K562 (cell line): ENCODE measurements around the gene UTP11. TPM values are rescaled to one million over a fixed set of nuclear protein-coding genes. Genes with fewer than 3 reads are reported as not detected.

ENCODE experiments used
- COPS2 ChIP-seq: fragments of 450-650 bp; conservative IDR thresholded peaks from 2 replicates; pipeline ENCODE4 v1.6.1; 2016; ENCODE audit warnings: mild to moderate bottlenecking, moderate library complexity
- FIP1L1 ChIP-seq: fragments of 200-400 bp; formaldehyde crosslinking; IDR thresholded peaks from 2 replicates; pipeline ENCODE4 v1.6.1; 2018; ENCODE audit warnings: mild to moderate bottlenecking, low read depth, low read length; ENCODE audit not compliant: poor library complexity, severe bottlenecking
- FOXK2 ChIP-seq, 2 experiments: fragments of 450-650 bp; IDR thresholded peaks in 1 of 2; conservative IDR thresholded peaks in 1 of 2; 2 replicates each; pipeline ENCODE4 v1.6.1; 2016; ENCODE audit warnings: low read depth in 2 of 2, mild to moderate bottlenecking in 1 of 2
- KDM5B ChIP-seq: fragments of 200-600 bp; sonication (generic); IDR thresholded peaks from 2 replicates; pipeline ENCODE4 v1.6.1; 2012; ENCODE audit warnings: low read depth, mild to moderate bottlenecking, moderate library complexity, low read length, control low read depth, inconsistent platforms; ENCODE audit not compliant: insufficient replicate concordance
- MAFK ChIP-seq: IDR thresholded peaks from 2 replicates; pipeline ENCODE4 v1.6.1; 2011; ENCODE audit warnings: low read length, improper control_type of control experiment
- MCM7 ChIP-seq, 2 experiments: fragments of 450-650 bp; IDR thresholded peaks; 2 replicates each; pipeline ENCODE4 v1.6.1; 2016 to 2018
- NR4A1 ChIP-seq, 2 experiments: fragments of 250-450 bp in 1 of 2; fragments of 450-650 bp in 1 of 2; sonication (Bioruptor Pico) in 1 of 2; IDR thresholded peaks; 2 replicates each; pipeline versions ENCODE4 v1.4.0 to v1.6.1; 2016 to 2020; ENCODE audit warnings: mild to moderate bottlenecking in 2 of 2, missing compliant biosample characterization in 1 of 2, missing genetic modification characterization in 1 of 2, moderate library complexity in 1 of 2
- RFX5 ChIP-seq: IDR thresholded peaks from 2 replicates; pipeline ENCODE4 v1.6.1; 2011; ENCODE audit warnings: low read depth, mild to moderate bottlenecking, improper control_type of control experiment, low read length
- RFX7 ChIP-seq: fragments of 250-450 bp; sonication (Bioruptor Pico); IDR thresholded peaks from 2 replicates; pipeline ENCODE4 v1.5.1; 2021; ENCODE audit warnings: mild to moderate bottlenecking
- TARDBP ChIP-seq: fragments of 450-650 bp; IDR thresholded peaks from 2 replicates; pipeline ENCODE4 v1.6.1; 2016
- TBL1XR1 ChIP-seq, 2 experiments: IDR thresholded peaks; 2 replicates each; pipeline ENCODE4 v1.6.1; 2012; ENCODE audit warnings: improper control_type of control experiment in 2 of 2, low read length in 2 of 2, mild to moderate bottlenecking in 1 of 2
- ZBED1 ChIP-seq: IDR thresholded peaks from 2 replicates; pipeline ENCODE4 v1.6.1; 2014
- ZNF644 ChIP-seq: fragments of 200-800 bp; sonication (Bioruptor generic); IDR thresholded peaks from 2 replicates; pipeline ENCODE4 v1.6.1; 2016; ENCODE audit warnings: low read depth, missing genetic modification characterization, missing compliant biosample characterization
- ZNF695 ChIP-seq: fragments of 450-650 bp; formaldehyde crosslinking; IDR thresholded peaks from 2 replicates; pipeline ENCODE4 v1.4.0; 2020; ENCODE audit warnings: mild to moderate bottlenecking, moderate library complexity
- ZNF778 ChIP-seq: fragments of 450-650 bp; formaldehyde crosslinking; IDR thresholded peaks from 2 replicates; pipeline ENCODE4 v1.4.0; 2020; ENCODE audit warnings: mild to moderate bottlenecking, moderate library complexity
- polyA plus RNA-seq, 8 experiments: library from polyadenylated mRNA; depleted of rRNA in 4 of 8; stranded (reverse) in 5 of 8; unstranded in 3 of 8; fragments of >200 nt; fragmentation: Nextera tagmentation in 2 of 8; fragmentation: Illumina TruSeq in 1 of 8; extraction: Ambion mirVana in 2 of 8; extraction: Trizol in 1 of 8; gene quantifications; 2 replicates each; pipeline versions ENCODE4 v1.2.1 to v1.2.3, GENCODE V29; 2011 to 2014; ENCODE audit warnings: inconsistent platforms in 1 of 8, missing spikeins in 1 of 8
- total RNA-seq, 7 experiments: library from RNA; depleted of rRNA in 6 of 7; stranded (reverse); fragments of >200 nt in 6 of 7; fragmentation: Illumina TruSeq in 2 of 7; extraction: Trizol in 2 of 7; gene quantifications; 2 replicates each; pipeline versions ENCODE4 v1.2.1 to v1.2.3, GENCODE V29; 2011 to 2021; ENCODE audit warnings: low replicate concordance in 1 of 7
- TF ChIP-seq, protein P1 (sequence below): fragments of 450-650 bp; IDR thresholded peaks from 2 replicates; pipeline ENCODE4 v1.6.1; 2016; ENCODE audit warnings: mild to moderate bottlenecking, moderate library complexity

UTP11 gene
- total and polyA plus RNA-seq, 9 of the 15 experiments (the other 6 are each of a cell fraction or from before 2014, with no cell fraction given), result 91.1 to 378 (median 221) TPM

DNA sequence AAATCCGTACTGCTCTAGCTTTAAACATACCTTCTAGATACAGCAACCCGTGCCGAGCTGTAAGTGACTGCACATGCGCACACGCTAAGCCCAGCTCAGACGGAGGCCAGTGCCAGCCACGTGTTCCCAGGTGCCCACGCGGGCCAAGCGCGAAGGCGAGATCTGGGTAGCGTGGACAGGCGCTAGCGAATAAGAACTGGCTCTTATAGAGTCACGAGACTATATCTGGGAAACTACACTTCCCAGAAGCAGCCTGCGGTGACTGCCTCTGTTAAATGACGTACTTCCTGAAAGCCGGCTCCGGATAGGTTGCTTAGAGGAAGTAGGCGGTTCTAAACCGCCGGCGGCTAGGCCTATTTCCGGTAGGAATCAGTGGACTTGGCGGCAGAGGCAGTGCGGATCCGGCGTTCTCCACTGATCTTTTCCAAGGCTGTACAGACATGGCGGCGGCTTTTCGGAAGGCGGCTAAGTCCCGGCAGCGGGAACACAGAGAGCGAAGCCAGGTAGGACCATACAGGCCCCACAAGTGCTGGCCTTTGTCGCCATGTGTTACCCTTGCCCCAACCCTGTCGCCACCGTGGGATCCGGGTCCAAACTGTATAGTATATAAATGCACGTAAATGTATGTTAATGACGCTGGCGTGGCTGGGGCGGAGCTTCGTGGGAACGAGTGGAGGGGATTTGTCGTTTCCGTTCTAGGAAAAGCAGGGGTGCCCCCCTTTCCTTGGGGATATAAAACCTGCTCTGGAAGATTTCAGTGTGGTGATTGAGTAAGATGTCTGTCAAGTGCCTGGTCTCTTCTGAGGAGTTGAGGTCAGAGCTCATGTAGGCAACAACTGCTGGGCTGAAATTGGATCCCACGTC, at the start of gene UTP11 (continued):
- TF ChIP-seq, protein P1, sequence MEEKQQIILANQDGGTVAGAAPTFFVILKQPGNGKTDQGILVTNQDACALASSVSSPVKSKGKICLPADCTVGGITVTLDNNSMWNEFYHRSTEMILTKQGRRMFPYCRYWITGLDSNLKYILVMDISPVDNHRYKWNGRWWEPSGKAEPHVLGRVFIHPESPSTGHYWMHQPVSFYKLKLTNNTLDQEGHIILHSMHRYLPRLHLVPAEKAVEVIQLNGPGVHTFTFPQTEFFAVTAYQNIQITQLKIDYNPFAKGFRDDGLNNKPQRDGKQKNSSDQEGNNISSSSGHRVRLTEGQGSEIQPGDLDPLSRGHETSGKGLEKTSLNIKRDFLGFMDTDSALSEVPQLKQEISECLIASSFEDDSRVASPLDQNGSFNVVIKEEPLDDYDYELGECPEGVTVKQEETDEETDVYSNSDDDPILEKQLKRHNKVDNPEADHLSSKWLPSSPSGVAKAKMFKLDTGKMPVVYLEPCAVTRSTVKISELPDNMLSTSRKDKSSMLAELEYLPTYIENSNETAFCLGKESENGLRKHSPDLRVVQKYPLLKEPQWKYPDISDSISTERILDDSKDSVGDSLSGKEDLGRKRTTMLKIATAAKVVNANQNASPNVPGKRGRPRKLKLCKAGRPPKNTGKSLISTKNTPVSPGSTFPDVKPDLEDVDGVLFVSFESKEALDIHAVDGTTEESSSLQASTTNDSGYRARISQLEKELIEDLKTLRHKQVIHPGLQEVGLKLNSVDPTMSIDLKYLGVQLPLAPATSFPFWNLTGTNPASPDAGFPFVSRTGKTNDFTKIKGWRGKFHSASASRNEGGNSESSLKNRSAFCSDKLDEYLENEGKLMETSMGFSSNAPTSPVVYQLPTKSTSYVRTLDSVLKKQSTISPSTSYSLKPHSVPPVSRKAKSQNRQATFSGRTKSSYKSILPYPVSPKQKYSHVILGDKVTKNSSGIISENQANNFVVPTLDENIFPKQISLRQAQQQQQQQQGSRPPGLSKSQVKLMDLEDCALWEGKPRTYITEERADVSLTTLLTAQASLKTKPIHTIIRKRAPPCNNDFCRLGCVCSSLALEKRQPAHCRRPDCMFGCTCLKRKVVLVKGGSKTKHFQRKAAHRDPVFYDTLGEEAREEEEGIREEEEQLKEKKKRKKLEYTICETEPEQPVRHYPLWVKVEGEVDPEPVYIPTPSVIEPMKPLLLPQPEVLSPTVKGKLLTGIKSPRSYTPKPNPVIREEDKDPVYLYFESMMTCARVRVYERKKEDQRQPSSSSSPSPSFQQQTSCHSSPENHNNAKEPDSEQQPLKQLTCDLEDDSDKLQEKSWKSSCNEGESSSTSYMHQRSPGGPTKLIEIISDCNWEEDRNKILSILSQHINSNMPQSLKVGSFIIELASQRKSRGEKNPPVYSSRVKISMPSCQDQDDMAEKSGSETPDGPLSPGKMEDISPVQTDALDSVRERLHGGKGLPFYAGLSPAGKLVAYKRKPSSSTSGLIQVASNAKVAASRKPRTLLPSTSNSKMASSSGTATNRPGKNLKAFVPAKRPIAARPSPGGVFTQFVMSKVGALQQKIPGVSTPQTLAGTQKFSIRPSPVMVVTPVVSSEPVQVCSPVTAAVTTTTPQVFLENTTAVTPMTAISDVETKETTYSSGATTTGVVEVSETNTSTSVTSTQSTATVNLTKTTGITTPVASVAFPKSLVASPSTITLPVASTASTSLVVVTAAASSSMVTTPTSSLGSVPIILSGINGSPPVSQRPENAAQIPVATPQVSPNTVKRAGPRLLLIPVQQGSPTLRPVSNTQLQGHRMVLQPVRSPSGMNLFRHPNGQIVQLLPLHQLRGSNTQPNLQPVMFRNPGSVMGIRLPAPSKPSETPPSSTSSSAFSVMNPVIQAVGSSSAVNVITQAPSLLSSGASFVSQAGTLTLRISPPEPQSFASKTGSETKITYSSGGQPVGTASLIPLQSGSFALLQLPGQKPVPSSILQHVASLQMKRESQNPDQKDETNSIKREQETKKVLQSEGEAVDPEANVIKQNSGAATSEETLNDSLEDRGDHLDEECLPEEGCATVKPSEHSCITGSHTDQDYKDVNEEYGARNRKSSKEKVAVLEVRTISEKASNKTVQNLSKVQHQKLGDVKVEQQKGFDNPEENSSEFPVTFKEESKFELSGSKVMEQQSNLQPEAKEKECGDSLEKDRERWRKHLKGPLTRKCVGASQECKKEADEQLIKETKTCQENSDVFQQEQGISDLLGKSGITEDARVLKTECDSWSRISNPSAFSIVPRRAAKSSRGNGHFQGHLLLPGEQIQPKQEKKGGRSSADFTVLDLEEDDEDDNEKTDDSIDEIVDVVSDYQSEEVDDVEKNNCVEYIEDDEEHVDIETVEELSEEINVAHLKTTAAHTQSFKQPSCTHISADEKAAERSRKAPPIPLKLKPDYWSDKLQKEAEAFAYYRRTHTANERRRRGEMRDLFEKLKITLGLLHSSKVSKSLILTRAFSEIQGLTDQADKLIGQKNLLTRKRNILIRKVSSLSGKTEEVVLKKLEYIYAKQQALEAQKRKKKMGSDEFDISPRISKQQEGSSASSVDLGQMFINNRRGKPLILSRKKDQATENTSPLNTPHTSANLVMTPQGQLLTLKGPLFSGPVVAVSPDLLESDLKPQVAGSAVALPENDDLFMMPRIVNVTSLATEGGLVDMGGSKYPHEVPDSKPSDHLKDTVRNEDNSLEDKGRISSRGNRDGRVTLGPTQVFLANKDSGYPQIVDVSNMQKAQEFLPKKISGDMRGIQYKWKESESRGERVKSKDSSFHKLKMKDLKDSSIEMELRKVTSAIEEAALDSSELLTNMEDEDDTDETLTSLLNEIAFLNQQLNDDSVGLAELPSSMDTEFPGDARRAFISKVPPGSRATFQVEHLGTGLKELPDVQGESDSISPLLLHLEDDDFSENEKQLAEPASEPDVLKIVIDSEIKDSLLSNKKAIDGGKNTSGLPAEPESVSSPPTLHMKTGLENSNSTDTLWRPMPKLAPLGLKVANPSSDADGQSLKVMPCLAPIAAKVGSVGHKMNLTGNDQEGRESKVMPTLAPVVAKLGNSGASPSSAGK, result peak; percentile 100
- TF ChIP-seq MAFK (no peak), NR4A1 (CRISPR knock-in tag; IDR thresholded peaks at IDR 0.05) (peak; percentile 99), NR4A1 (tag; IDR thresholded peaks at IDR 0.05) (peak; percentile 99), KDM5B (peak; percentile 63), ZNF644 (tag) (peak; percentile 93), ZNF695 (CRISPR knock-in tag) (peak; percentile 93), RFX5 (no peak), TARDBP (peak; percentile 67; the same call in 1 of the 2 replicates), RFX7 (CRISPR knock-in tag) (peak; percentile 87), FOXK2 (conservative IDR thresholded peaks at IDR 0.05 in 1 of 2, IDR thresholded peaks at IDR 0.05 in 1 of 2; ENCODE audit: low read depth in 2 of 2) (peak in 1 of 2 experiments; percentile 70; a peak in 2 of 4 replicates), FIP1L1 (no peak), ZBED1 (no peak; the same call in 1 of the 2 replicates), ZNF778 (no peak), MCM7 (IDR thresholded peaks at IDR 0.05) (no peak), TBL1XR1 (IDR thresholded peaks at IDR 0.05; ENCODE audit: low read length in 2 of 2) (peak in 1 of 2 experiments; percentile 74; a peak in 1 of 4 replicates), COPS2 (no peak)
